Mesenchymal stem cell (in vitro differentiated cells and primary cell): ENCODE measurements around the gene CRABP1. TPM values are rescaled to one million over a fixed set of nuclear protein-coding genes. Genes with fewer than 3 reads are reported as not detected.

Source experiments
- DNase-seq: peaks from one replicate; pipeline ENCODE4 v3.0.0-alpha.2; 2013
- H2AFZ ChIP-seq: one replicate; pipeline ENCODE4 v1.6.1; 2013; ENCODE audit warnings: low read depth, mild to moderate bottlenecking, control low read depth, inconsistent platforms, low read length, moderate library complexity
- H2AK5ac ChIP-seq: 2 replicates; pipeline ENCODE4 v1.6.1; 2013; ENCODE audit warnings: low read length, moderate library complexity, mild to moderate bottlenecking, inconsistent platforms; ENCODE audit not compliant: severe bottlenecking
- H2BK120ac ChIP-seq: one replicate; pipeline ENCODE4 v1.6.1; 2013; ENCODE audit warnings: low read depth, mild to moderate bottlenecking, inconsistent platforms, low read length, moderate library complexity
- H2BK12ac ChIP-seq, 2 experiments: one replicate each; pipeline ENCODE4 v1.6.1; 2013; ENCODE audit warnings: inconsistent platforms in 2 of 2, low read length in 2 of 2, mild to moderate bottlenecking in 2 of 2, moderate library complexity in 2 of 2, control low read depth in 1 of 2
- H2BK15ac ChIP-seq: one replicate; pipeline ENCODE4 v1.6.1; 2013; ENCODE audit warnings: mild to moderate bottlenecking, low read depth, inconsistent platforms; ENCODE audit not compliant: poor library complexity, severe bottlenecking
- H2BK5ac ChIP-seq: 2 replicates; pipeline ENCODE4 v1.6.1; 2013; ENCODE audit warnings: low read depth, mild to moderate bottlenecking, low read length, control low read depth, inconsistent platforms; ENCODE audit not compliant: poor library complexity, severe bottlenecking
- H3K14ac ChIP-seq, 2 experiments: one replicate each; pipeline ENCODE4 v1.6.1; 2013; ENCODE audit warnings: inconsistent platforms in 2 of 2, low read length in 2 of 2, control low read depth in 1 of 2, mild to moderate bottlenecking in 1 of 2, moderate library complexity in 1 of 2
- H3K18ac ChIP-seq, 2 experiments: one replicate each; pipeline ENCODE4 v1.6.1; 2013; ENCODE audit warnings: inconsistent platforms in 2 of 2, low read length in 2 of 2, control low read depth in 1 of 2, low read depth in 1 of 2, mild to moderate bottlenecking in 1 of 2
- H3K23ac ChIP-seq, 2 experiments: one replicate each; pipeline ENCODE4 v1.6.1; 2013; ENCODE audit warnings: inconsistent platforms in 2 of 2, low read length in 2 of 2, mild to moderate bottlenecking in 2 of 2, moderate library complexity in 2 of 2, control low read depth in 1 of 2
- H3K27ac ChIP-seq: 2 replicates; pipeline ENCODE4 v1.5.1; 2013; ENCODE audit warnings: mild to moderate bottlenecking, moderate library complexity, low read length, control low read depth, inconsistent platforms; ENCODE audit not compliant: poor library complexity, severe bottlenecking
- H3K27me3 ChIP-seq, 2 experiments: 2 replicates each; pipeline versions ENCODE4 v1.6.1 to v1.7.0; 2013; ENCODE audit warnings: low read length in 2 of 2, mild to moderate bottlenecking in 2 of 2, moderate library complexity in 2 of 2, control low read depth in 1 of 2, inconsistent platforms in 1 of 2; ENCODE audit not compliant: control insufficient read depth in 1 of 2, insufficient read depth in 1 of 2
- H3K36me3 ChIP-seq, 2 experiments: 2 replicates each; pipeline versions ENCODE4 v1.6.1 to v1.7.0; 2013; ENCODE audit warnings: low read length in 2 of 2, control low read depth in 1 of 2, inconsistent platforms in 1 of 2, low read depth in 1 of 2, mild to moderate bottlenecking in 1 of 2; ENCODE audit not compliant: insufficient read depth in 2 of 2, control insufficient read depth in 1 of 2
- H3K4ac ChIP-seq, 2 experiments: one replicate each; pipeline ENCODE4 v1.6.1; 2013; ENCODE audit warnings: inconsistent platforms in 2 of 2, low read length in 2 of 2, mild to moderate bottlenecking in 2 of 2, moderate library complexity in 2 of 2, control low read depth in 1 of 2, low read depth in 1 of 2
- H3K4me1 ChIP-seq: 2 replicates; pipeline ENCODE4 v1.6.1; 2013; ENCODE audit warnings: low read depth, low read length, control low read depth; ENCODE audit not compliant: control insufficient read depth, insufficient read depth
- H3K4me2 ChIP-seq: 2 replicates; pipeline ENCODE4 v1.6.1; 2013; ENCODE audit warnings: low read length, mild to moderate bottlenecking, inconsistent platforms; ENCODE audit not compliant: poor library complexity, severe bottlenecking
- H3K4me3 ChIP-seq, 2 experiments: 2 replicates each; pipeline versions ENCODE4 v1.5.1 to v1.7.0; 2013; ENCODE audit warnings: low read length in 2 of 2, mild to moderate bottlenecking in 2 of 2, control low read depth in 1 of 2, low read depth in 1 of 2; ENCODE audit not compliant: insufficient read depth in 1 of 2
- H3K79me1 ChIP-seq: replicated peaks from 2 replicates; pipeline ENCODE4 v1.6.1; 2013; ENCODE audit warnings: mild to moderate bottlenecking, control low read depth, low read length, inconsistent platforms; ENCODE audit not compliant: poor library complexity, severe bottlenecking
- H3K9ac ChIP-seq: 2 replicates; pipeline ENCODE4 v1.7.0; 2013; ENCODE audit warnings: mild to moderate bottlenecking, low read length, moderate library complexity
- H3K9me3 ChIP-seq: 2 replicates; pipeline ENCODE4 v1.7.0; 2013; ENCODE audit warnings: mild to moderate bottlenecking, low read length; ENCODE audit not compliant: control insufficient read depth
- H4K8ac ChIP-seq: one replicate; pipeline ENCODE4 v1.6.1; 2013; ENCODE audit warnings: inconsistent platforms, mild to moderate bottlenecking, low read length, moderate library complexity
- H4K91ac ChIP-seq: one replicate; pipeline ENCODE4 v1.6.1; 2013; ENCODE audit warnings: mild to moderate bottlenecking, low read length, inconsistent platforms
- WGBS: methylation state at CpG from one replicate; pipeline ENCODE4 v1.1.7; 2013; ENCODE audit warnings: mixed read lengths; 5-methylcytosine and 5-hydroxymethylcytosine counted together
- small RNA-seq: library from polyadenylated mRNA; stranded (forward); fragments of <200 nt; extraction: miRNeasy Mini kit (QIAGEN cat#:217004); gene quantifications from one replicate; pipeline ENCODE3, GENCODE V24; 2013; ENCODE audit warnings: low read depth

CRABP1 gene

DNA sequence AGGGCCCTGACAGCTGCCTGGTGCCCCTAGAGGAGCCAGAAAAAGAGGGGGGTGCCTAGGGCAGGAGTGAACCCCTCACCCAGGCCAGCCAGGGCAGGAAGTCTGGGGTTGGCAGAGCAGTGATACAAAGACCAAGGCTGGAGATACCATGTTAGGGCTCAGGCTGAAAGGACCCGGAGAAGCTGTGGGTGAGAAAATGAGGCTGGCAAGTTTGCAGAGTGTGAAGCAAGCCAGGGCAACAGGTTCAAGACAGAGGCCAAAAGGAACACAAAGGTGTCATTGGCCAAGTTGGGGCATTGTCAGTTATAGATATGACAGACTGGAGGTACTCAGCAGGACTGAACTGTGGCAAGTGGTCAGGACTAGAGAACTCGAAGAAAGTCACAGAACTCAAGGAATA is 57.2 kb downstream of the CRABP1 start:
- no peak overlapping the region for H3K14ac ChIP-seq
- H3K4ac ChIP-seq: no peak overlapping the region
- no peak overlapping the region for H2BK12ac ChIP-seq
- H3K4me2 ChIP-seq: no peak overlapping the region
- no peak overlapping the region for H2BK15ac ChIP-seq
- no peak overlapping the region for H3K4me3 ChIP-seq
- H3K18ac ChIP-seq: no peak overlapping the region
- no peak overlapping the region for H2AK5ac ChIP-seq
- peaks cover 33 to 34% of the 10 kb centered on the region in 2 experiments for H3K27me3 ChIP-seq
- no peaks in the 10 kb centered on the region for H3K79me1 ChIP-seq
- H2AFZ ChIP-seq: no peak overlapping the region
- no peak overlapping the region for H2BK120ac ChIP-seq
- no peaks in the 10 kb centered on the region for H3K36me3 ChIP-seq
- peak overlapping the region; percentile 32 for H4K8ac ChIP-seq
- H3K27ac ChIP-seq: no peak overlapping the region
- H3K9ac ChIP-seq: no peak overlapping the region
- H3K4me1 ChIP-seq: peaks cover 2% of the 10 kb centered on the region
- H4K91ac ChIP-seq: no peak overlapping the region
- DNase-seq: no peak
- WGBS: 93% methylated on average over 2 of the region's 2 CpGs
- H2BK5ac ChIP-seq: no peak overlapping the region
- H3K23ac ChIP-seq: no peak overlapping the region
- H3K9me3 ChIP-seq: no peaks in the 10 kb centered on the region

Small RNA genes within 50 kb of the gene (small RNA-seq; reads per million reads assigned to genes)
- gene AC090607.5: not detected
